Measurements from ENCODE around the gene TTC39A. TPM values are rescaled to one million over a fixed set of nuclear protein-coding genes. Genes with fewer than 3 reads are reported as not detected.

Gene TTC39A
- total RNA-seq, 1 donor from 2014 or later: 42.1 TPM

GRCh38 chr1:51309291-51309690, 21.1 kb downstream of the TTC39A start:
- Histone ChIP-seq H3K27me3 (no peaks in the 10 kb centered on the region), H3K9me3 (no peaks in the 10 kb centered on the region), H3K4me3 (no peak overlapping the region), H3K4me1 (peaks cover 9% of the 10 kb centered on the region), H3K27ac (no peak overlapping the region), H3K36me3 (no peaks in the 10 kb centered on the region)
- intact Hi-C loops (cut with DNase I): no loop called here
- ATAC-seq: no peak
- DNase-seq: no peak
- TF ChIP-seq, protein P1, sequence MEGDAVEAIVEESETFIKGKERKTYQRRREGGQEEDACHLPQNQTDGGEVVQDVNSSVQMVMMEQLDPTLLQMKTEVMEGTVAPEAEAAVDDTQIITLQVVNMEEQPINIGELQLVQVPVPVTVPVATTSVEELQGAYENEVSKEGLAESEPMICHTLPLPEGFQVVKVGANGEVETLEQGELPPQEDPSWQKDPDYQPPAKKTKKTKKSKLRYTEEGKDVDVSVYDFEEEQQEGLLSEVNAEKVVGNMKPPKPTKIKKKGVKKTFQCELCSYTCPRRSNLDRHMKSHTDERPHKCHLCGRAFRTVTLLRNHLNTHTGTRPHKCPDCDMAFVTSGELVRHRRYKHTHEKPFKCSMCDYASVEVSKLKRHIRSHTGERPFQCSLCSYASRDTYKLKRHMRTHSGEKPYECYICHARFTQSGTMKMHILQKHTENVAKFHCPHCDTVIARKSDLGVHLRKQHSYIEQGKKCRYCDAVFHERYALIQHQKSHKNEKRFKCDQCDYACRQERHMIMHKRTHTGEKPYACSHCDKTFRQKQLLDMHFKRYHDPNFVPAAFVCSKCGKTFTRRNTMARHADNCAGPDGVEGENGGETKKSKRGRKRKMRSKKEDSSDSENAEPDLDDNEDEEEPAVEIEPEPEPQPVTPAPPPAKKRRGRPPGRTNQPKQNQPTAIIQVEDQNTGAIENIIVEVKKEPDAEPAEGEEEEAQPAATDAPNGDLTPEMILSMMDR (IDR thresholded peaks at IDR 0.05): no peak

DNA sequence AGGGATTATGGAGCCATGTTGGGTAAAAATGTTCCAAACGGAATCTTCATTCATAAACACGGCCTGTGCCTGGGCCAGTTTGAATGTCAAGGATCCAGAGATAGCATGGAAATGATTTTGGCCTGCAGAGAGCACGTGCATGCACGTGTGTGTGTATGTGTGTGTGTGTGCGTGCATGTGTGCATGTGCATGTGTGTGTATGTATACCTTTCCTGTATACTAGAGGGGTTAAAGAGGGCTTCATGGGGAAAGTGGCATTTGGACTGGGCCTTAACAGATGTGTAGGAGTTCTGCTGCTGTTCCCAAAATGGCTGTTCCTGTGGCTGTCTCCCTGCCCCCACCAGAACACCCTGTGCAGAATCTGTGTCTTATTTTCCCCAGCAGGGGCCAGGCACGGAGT, 21.7 kb downstream of the TTC39A start:
- no peaks in the 10 kb centered on the region for H3K27me3 ChIP-seq
- intact Hi-C loops (cut with DNase I): no loop called here
- DNase-seq: no peak
- ATAC-seq: no peak
- H3K9me3 ChIP-seq: no peaks in the 10 kb centered on the region
- H3K27ac ChIP-seq: no peak overlapping the region
- H3K4me3 ChIP-seq: no peak overlapping the region
- no peaks in the 10 kb centered on the region for H3K36me3 ChIP-seq
- H3K4me1 ChIP-seq: peaks cover 2% of the 10 kb centered on the region
- TF ChIP-seq, protein P1 (IDR thresholded peaks at IDR 0.05): no peak

DNA sequence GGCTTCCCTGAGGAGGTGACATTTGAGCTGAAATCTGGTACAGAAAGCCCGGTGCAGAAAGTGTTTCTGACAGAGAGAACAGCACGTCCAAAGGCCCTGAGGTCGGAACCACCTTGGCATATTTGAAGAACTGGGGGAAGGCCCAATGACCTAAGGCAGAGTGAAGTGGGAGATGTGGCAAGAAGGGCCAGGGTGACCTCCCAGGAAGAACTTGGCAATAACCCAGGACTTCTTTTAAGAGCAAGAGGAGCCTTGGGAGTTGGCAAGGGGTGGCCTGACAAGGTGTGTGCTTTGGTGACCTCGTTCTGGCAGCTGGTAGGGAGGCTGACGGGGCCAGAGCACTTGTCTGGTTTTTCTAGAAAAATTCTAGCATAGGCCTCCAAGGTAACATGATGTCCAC, 23.4 kb downstream of the TTC39A start:
- H3K27ac ChIP-seq: no peak overlapping the region
- no peak overlapping the region for H3K4me3 ChIP-seq
- H3K27me3 ChIP-seq: no peaks in the 10 kb centered on the region
- intact Hi-C loops (cut with DNase I): no loop called here
- TF ChIP-seq, protein P1 (IDR thresholded peaks at IDR 0.05): no peak
- H3K9me3 ChIP-seq: no peaks in the 10 kb centered on the region
- peak; percentile 36 for ATAC-seq
- no peaks in the 10 kb centered on the region for H3K36me3 ChIP-seq
- no peaks in the 10 kb centered on the region for H3K4me1 ChIP-seq
- DNase-seq: peak; percentile 65

GRCh38 chr1:51305371-51305823, 25.0 kb downstream of the TTC39A start:
- H3K27ac ChIP-seq: no peak overlapping the region
- DNase-seq: peak; percentile 31
- no peaks in the 10 kb centered on the region for H3K36me3 ChIP-seq
- H3K4me1 ChIP-seq: no peaks in the 10 kb centered on the region
- no peaks in the 10 kb centered on the region for H3K27me3 ChIP-seq
- intact Hi-C loops (cut with DNase I): no loop called here
- H3K4me3 ChIP-seq: no peak overlapping the region
- TF ChIP-seq, protein P1 (IDR thresholded peaks at IDR 0.05): no peak
- H3K9me3 ChIP-seq: no peaks in the 10 kb centered on the region
- ATAC-seq: no peak

DNA sequence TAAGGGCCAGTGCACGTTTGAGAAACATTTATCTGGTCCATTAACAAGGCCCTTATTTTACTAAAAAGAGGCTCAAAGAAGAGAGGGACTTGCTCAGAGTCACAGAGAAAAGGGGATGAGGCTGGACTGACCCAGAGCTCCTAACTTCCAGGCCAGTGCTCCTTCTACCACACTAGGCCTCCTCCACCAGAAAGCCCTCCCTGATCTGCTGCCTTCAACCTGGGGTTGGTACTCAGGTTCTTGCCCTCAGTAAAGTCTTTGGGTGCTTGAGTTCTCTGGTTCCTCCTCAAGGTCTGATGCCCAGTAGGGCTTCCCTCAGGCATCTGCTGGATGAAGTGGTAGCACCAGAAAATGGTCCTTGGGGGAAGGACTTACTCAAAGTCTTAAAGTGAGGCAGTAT, 26.0 kb downstream of the TTC39A start:
- Histone ChIP-seq H3K4me1 (no peaks in the 10 kb centered on the region), H3K36me3 (no peaks in the 10 kb centered on the region), H3K27me3 (no peaks in the 10 kb centered on the region), H3K4me3 (no peak overlapping the region), H3K9me3 (no peaks in the 10 kb centered on the region), H3K27ac (no peak overlapping the region)
- ATAC-seq (no peak), DNase-seq (no peak)
- intact Hi-C loops (cut with DNase I): no loop called here
- TF ChIP-seq, protein P1 (IDR thresholded peaks at IDR 0.05): no peak

DNA sequence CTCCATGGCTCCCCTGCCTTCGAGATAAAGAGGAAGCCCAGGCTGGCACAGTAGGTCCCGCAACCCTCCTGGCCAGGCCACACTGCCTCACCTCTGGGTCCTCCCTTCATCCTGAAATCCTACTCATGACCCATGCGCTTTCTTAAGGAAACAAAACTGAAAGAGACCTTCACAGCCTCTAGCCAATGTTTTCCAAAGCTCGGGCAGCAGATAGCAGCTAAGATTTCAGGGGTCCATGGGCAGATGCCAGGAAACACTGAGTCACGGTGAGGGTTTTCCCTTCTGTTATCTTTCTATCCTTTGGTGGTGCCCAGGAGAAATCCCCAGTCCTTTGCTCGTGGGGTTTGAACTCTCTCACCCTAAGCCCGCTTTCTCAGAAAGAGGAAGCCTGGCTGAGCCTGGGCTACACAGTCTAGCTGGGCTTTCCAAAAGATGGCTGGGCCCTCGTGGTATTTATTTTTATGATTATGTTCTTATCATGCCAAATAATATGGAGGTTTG, 26.6 kb downstream of the TTC39A start:
- TF ChIP-seq, protein P1 (IDR thresholded peaks at IDR 0.05): no peak
- H3K4me1 ChIP-seq: no peaks in the 10 kb centered on the region
- no peak overlapping the region for H3K27ac ChIP-seq
- intact Hi-C loops (cut with DNase I): no loop called here
- H3K4me3 ChIP-seq: no peak overlapping the region
- H3K27me3 ChIP-seq: no peaks in the 10 kb centered on the region
- H3K36me3 ChIP-seq: no peaks in the 10 kb centered on the region
- H3K9me3 ChIP-seq: no peaks in the 10 kb centered on the region
- DNase-seq (no peak), ATAC-seq (peak; percentile 15)
